ENCODE results near the gene SERPINF2.
"Not testable (repeated sequence)": the region's sequence is repeated elsewhere in the genome, so short reads cannot be mapped to it uniquely, and the experiment has no call there.

The SERPINF2 gene

DNA sequence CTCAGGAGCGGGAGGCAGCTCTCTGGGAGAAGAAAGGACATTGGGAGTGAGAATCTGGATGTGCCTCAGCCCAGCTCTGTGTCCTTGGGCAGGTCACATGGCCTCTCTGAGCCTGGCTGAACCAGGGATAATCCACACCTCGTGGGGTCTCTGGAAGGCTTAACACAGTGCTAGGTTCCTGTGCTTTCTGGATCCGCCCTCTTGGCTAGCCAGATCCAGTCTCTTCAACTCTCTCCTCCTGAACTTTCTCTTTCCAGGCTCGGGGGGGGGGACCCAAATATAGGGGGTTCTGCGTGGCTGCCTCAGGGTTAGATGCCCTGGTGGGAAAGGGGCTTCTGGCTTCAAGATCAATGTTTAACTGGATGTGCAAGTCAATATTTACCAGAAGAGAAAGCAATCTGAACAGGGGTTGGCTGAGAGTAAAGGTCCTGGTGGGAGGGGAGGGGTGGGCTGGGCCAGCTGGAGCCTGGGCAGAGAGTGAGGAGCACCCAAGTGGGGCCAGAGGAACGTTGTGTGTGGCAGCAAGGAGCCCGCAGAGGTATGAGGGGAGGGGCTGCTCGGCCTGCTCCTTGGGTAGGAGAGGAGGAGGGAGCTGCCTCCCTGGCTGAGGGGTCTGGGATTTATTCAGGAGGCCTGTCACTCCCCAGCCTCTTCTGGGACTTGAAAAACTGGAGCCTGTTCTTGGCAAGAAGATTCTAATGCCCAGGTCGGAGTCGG lies at the start of gene SERPINF2:
Gene SERPINF2 (plus strand): TSS at position 501 of the 717 bp plus-strand sequence. CDS start 2,125 bp downstream, outside the sequence.
- DNase-seq, result no peak

DNA sequence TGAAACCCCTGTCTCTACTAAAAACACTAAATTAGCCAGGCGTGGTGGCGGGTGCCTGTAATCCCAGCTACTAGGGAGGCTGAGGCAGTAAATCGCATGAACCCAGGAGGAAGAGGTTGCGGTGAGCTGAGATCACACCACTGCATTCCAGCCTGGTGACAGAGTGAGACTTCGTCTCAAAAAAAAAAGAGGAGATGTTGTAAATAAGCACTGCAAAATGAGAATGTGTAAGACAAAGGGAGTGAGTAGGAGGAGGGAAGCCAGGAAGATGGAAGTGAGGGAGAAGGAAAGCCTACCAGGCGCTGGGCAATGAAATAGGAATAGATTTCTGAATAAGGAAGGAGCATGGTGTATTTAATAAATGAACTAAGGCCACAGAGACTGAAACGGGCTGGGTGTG lies 49.3 kb upstream of the SERPINF2 start:
- DNase-seq, result no peak

DNA sequence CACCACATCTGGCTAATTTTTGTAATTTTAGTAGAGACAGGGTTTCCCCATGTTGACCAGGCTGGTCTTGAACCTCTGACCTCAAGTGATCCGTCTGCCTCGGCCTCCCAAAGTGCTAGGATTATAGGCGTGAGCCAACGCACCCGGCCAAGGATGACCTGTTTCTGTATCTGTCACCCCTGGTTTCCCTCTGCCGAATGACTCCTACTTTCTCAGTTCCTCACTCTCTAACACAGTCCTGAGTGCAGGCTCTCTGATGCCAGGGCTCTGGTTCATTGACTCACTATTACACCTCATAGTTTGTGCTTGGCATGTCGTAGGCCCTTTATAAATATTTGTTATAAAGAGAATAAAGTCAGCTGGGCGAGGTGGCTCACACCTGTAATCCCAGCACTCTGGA lies 47.3 kb upstream of the SERPINF2 start:
- no peak for DNase-seq

DNA sequence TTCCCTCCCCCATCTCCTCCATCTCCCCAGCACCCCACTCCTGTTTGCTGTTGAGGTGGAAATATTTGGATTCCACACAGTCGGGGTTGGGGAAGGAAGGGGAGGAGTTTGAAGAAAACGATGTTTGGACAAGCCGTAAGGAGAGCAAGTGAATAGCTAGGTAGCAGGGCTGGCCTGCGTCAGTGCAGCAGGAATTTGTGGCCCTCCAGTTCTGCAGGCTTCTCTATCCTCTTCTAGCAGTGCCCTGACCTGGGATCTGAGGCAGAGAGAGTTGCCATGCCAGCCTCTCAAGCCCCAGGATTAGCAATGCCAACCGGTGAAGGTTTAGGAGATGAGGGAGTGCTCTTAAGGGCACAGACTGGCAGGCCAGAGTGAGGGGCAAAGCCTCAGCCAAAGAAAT lies 45.0 kb upstream of the SERPINF2 start:
- no peak for DNase-seq

DNA sequence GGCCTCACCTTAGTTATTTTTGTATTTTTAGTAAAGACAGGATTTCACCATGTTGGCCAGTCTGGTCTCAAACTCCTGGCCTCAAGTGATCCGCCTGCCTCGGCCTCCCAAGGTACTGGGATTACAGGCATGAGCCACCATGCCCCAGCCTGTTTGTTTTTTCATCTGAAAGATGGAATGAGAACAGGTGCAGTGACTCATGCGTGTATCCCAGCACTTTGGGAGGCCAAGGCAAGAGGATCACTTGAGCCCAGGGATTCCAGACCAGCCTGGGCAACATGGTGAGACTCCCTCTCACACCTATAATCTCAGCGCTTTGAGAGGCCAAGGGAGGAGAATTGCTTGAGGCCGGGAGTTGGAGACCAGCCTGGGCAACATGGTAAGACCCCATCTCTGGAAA lies 42.8 kb upstream of the SERPINF2 start:
- not testable (repeated sequence) for DNase-seq

DNA sequence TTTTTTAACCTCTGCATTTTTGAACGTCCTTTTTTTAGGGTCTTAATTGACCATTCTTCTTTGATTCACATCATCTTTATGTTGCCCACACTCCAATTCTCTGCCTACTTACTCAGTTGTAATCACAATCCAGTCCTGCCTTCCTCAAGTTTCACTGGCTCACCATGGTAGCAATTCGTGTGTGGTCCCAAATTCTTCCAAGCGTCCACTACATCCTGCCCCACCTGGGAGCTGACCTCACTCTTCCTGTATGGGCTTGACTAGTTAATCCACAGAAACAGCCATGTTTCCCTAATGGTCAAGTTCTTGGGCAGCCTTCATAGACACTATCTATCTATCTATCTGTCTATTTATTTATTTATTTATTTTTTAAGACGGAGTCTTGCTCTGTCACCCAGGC lies 39.6 kb upstream of the SERPINF2 start:
- DNase-seq, result no peak

DNA sequence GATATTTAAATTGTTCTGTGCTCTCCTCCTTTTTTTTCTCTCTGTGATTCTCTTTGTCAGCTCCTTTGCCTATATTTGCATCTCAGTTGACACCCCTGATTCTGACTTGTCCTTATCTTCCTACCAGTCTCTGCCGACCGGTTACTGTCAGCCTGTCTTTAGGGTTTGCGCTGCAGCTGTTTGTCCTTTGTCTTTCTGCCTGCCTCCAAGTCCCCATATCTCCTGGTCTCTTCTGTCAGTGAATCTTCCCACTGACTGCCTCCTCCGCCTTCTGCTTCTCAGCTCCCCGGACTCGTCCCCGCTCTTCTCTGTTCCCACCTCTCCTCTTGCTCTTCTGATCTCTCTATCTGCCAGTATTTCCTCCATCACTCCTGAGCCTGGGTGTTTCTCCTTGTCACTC lies 37.7 kb upstream of the SERPINF2 start:
- no peak for DNase-seq

DNA sequence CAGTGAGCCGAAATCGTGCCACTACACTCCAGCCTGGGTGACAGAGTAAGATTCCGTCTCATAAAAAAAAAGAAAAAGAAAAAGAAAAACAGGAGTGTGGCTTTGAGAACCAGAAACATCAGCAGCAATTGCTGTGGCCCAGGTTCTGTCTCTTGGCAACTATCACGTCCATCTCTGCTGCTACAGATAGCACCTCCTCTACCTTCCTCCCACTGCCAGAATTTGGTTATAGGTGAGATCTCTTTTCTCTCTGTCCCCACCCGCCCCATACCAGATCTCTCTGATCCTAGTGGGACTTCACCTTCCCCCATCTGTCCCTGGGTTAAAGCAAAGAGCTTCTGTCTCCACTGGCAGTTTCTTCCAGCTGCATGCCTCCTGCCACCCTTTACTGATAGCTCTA lies 35.6 kb upstream of the SERPINF2 start:
- no peak for DNase-seq

DNA sequence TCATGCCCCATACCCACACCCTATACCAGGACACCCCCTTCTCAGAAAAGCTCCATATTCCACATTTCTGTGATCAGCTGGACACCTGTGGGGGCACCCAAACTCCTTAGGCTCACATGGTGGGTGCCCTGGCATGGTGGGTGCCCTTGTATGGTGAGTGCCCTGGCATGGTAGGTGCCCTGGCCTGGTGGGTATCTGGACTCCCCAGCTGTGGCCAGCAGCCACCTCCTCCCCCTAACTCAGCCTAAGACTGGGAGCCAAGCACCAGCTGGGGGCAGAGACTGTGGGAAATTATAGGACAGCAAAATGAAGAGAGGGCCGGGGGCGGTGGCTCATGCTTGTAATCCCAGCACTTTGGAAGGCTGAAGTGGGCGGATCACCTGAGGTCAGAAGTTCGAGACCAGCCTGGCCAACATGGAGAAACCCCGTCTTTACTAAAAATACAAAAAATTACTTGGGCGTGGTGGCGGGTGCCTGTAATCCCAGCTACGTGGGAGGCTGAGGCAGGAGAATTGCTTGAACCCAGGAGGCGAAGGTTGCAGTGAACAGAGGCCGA lies 33.8 kb upstream of the SERPINF2 start:
- not testable (repeated sequence) for DNase-seq

DNA sequence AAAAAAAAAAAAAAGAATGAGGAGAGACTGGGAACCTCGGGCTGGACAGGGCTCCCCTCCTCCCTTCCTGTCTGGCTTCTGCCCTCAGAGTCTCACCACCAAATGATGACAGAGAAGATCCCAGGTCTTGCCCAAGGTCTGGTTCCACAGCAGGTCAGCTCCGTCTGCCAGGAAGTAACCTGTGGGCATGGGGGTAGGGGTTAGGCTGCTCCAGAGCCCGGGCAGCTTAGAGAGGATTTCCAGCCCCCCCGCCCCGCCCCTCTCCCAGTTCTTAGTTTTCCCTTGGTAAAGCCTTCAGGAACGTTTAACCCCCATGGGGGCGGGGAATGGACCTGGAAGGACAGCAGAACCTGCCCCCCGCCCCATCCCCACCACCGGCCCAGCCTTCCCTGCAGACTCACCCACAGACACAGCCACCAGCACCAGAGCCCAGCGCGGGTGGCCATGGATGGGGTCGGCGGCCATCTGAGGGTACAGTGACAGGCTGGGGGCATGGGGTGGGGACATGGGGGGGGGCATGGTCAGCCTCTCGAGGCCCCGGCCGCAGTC lies 33.2 kb upstream of the SERPINF2 start:
- no peak for DNase-seq

DNA sequence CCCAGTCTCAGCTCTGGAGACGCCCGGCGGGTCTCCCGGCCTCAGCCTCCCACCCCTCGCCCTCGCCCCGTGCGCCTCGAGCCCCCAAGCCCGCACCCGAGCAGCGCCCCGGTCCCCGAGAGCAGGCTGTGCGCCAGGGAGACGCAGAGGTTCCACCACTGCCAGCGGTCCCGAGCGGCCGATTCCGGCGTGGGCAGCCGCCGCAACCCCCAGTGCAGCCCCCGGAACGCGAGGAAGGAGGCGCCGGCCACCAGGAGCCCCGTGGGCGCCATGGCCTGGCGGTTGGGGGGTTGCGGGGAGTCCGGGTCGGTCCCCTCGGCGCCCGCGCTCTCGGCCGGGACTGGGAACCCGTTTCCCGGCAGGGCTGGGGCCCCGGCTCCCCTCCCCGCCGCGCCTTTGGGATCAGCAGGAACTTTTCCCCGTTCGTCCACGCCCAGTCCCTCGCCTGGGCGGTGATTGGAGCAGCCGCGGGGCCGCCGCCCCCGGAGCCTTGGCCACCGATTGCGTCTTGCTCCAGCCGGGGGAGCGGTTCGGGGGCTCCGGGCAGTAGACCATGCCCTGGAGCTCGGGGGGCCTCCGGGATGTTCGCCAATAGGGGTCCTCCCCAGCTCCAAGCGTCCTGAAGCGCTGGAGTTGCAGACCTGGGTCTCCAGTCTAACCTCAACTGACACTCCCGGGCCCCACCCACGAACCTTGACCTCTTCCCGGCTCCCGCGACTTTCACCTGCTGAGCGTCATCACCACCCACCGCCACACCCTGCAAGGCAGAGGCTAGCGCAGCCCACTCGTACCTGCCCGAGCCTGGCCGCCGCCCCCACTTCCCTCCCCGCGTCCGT lies 32.5 kb upstream of the SERPINF2 start, which contains the start of gene TLCD2:
Gene TLCD2 (minus strand): TSS at position 407 of the 836 bp plus-strand sequence. CDS start 135 bp downstream, at position 272.
- peak in 4 of 56 donors; percentile 20 to 60 (median 30) for DNase-seq

DNA sequence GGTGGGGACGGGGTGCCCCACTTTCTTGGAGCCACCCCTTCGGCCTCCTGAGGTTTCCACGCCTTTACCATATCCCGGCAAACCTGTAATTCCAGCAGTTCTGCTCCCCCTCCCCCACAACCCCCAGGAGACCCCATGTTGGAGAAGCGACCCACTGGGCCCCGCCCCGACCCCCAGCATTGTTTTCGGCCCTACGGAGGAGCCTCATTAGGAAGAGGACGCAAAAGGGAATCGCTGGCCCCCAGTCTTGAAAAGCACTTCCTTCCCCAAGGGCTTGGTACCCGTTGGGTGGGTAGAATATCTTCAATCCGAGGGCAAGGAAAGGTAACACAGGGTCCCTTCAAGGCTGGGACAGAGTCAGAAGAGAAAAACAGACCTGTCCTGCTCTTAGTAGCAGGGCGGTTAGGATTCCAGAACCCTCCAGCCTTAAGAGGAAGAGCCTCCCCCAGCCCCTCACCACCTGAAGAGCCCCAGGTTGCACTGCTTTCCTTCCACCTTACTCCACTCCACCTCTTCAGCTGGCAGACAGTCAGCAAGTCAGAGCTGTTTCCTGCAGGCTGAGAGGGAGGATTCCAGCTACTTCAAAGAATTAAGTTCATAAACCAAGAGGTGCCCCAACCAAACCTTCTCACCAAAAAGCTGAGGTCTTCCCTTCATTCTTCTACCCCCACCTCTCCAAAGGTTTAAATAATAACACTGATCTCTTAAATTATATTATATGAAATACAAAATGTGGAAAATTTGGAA lies 31.7 kb upstream of the SERPINF2 start:
- no peak for DNase-seq

DNA sequence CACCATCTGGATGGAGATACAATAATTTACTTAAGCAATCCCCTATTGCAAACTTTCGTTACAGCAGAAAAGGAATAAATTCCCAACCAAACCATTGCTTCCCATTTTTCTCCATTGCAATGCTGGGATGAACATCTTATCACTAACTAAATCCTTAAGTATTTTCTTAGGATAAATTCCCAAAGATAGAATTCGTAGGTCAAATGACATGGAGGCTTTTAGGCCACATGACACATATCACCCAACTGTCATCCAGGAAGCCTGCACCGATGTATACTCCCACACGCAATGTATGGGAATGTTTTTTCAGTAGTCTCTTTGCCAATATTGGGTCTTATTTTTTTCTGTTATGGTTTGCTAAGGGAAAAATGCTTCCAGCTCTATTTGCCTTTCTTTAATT lies 30.9 kb upstream of the SERPINF2 start:
- no peak for DNase-seq

DNA sequence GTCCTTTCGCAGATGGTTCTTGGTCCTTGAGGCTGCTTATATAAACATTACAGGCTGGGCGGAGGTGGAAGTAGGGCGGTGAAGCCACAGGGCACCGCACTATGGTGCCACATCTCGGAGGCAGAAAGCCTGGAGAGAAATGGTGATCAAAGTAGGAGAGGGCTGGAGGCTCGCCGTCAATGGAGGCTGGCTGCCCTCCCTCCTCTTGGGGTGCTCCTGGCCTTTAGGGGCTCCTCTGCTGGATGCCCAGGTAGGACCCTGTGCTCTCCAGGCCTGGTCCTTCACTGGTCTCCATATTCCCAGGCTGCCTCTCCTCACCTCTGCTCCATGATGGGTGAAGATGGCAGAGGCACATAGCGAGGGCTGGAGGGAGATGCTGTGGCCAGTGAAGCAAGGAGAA lies 30.4 kb upstream of the SERPINF2 start:
- no peak for DNase-seq

DNA sequence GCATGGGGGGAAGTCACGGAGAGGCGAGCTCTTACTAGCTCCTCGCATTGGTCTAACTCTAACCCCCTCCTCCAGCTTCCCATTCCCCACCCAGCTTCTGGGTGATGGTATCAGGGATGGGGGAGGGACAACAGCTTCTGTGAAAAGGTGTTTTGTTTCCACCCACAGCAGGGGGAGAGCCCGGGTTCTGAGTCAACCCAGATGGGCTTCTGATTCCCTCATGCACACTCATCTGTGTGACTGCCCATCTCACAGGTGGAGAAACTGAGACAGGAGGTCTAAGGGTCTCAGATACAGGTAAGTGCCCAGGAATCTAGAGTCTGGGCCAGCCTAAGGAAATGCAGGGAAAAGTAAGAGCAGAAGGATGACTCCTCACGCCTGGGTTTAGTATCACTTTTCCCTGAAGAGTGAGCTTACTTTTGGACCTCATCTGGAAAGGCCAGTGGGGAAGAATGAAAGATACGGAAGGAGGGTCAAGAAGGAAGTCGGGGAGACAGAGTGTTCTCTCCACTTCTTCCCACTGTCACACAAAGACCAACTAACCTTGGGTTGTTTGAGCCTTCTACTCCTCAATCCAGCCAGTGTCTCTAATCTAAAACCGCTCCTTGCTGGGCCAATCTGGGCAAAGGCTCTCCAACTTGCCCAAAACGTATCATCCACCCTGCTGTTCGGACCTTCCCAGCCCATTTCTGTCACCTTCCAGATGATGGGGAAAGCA lies 29.4 kb upstream of the SERPINF2 start:
- DNase-seq, result no peak

DNA sequence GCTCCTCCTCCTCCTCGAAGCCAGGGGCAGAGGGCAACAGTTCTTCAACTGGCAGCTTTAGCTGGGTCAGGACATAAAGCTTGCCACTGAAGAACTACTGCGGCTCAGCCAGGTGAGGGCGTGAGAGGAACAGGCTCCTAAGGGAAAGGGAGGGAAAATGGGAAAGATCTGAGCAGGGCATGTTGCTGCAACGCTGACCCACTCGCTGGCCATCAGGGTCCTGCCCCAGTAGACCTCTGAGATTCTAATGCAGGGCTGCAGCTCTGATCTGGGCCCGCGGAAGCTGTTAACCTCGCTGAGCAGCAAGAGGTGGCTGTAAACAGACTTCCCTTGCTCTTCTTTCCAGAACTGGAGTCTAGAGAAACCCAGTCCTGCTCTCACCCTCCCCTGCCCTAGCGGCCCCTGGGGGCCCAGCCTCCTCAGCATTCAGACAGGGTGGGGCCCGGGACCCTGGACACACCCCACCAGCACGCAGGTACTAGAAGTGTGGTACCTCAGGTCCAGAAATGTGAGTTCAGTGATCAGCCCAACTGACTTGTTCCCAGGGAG lies 28.7 kb upstream of the SERPINF2 start:
- peak in 1 of 56 donors; percentile 26 for DNase-seq

DNA sequence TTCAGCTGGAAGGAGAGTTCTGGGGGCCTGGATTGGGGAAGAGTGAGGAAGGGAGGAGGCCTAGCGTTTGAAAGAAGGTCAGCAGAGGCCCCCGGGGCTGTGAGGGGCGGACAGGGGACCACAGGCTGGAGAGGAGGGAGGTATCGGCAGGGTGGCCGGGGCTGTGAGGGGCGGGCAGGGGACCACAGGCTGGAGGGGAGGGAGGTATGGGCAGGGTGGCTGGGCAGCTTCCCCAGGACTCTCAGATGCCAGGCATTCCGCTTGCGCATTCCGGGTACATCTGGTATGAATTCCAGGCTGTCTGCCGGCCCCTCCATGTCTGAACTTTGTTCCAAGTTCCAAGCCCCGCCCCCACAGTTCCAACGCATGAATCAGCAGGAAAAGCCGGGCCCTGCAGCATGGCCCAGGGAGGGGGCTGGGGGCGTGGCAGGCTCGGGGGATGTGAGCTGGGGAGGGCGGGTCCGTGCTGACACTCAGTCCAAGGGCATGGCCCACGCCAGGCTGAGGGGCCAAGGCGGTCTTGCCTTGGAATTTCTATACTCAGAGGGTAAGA lies 28.2 kb upstream of the SERPINF2 start:
- DNase-seq, result peak in 52 of 56 donors; percentile 15 to 87 (median 62)

DNA sequence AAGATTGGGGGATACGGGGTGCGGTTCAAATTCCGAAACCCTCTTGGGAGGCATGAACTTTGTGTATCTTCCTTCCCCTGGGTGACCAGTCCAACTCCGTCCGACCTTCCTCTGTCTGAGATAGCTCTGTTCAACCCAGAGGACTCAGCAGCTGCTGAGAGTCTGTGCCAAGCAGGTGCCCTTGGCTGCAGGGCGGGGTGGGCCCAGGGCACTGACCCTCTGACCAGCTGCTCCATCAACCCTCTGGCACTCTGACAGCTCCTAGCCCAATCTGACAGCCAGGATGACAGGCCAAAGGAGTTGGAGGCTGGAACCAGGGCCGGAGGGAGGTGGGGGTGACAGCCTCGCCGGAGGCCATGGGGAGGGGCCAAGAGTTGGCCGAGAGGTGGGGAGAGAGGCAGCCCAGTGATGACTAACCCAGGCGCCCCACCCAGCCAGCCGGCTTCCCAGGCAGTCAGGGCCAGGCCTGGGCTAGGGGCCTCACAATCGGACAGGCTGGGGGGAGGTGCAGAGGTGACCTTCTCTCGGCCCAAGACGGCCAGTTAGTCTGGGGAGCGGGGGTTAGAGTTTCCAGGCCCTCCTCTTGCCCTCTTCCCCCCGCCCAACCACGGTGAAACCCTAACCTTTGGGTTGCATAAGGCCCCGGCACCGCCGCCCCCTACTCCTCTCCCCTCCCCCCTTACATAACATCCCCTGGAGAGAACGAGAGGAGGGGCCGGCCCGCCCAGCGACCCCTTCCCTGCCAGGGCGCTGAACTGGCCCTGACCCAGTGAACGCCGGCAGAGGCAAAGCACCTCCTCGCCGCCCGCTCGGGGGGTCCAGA lies 27.5 kb upstream of the SERPINF2 start:
- DNase-seq, result peak in 29 of 56 donors; percentile 5 to 85 (median 42)

DNA sequence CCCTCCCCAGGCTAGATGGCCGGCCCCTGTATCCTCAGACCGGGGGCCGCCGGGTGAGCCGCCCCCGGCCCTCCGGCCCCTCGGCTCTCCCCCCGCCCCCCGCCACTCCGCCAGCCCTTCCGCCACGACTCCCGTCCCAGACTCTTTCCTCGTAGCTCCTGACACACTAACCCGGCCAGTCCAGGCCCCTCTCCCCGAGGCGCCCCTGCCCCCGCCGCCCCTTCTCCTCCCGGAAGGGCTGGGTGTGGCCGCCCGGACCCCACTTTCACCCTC lies 26.9 kb upstream of the SERPINF2 start:
- no peak for DNase-seq

Measured in nucleus accumbens (tissue), 56 donors.